ENCODE measurements around the gene KDM5B. TPM values are rescaled to one million over a fixed set of nuclear protein-coding genes. Genes with fewer than 3 reads are reported as not detected.

Gene KDM5B
- total RNA-seq, 1 experiment from 2014 or later: 83.6 TPM

GRCh38 chr1:202711949-202712635, 96.1 kb downstream of the KDM5B start:
- H3K27me3 ChIP-seq (ENCODE audit: control insufficient read depth, insufficient read depth, low read length): peaks cover 10% of the 10 kb centered on the region
- no peak overlapping the region for H3K4me3 ChIP-seq (ENCODE audit: low read depth in 2 of 2, low read length in 2 of 2)
- in situ Hi-C loops (cut with HindIII; ENCODE audit: low pct_unique_long_range_greater_than_20kb, low sequenced_read_pairs) (no loop called here), intact Hi-C loops (cut with micrococcal nuclease; ENCODE audit: unreplicated experiment) (loop anchor here (10.0 kb wide), 2 partner anchors 247 to 527 kb away; no protein-coding TSS in a partner anchor)
- ATAC-seq (no peak), DNase-seq (ENCODE audit: low read depth, low spot score) (no peak)
- no peaks in the 10 kb centered on the region for H3K9me3 ChIP-seq (ENCODE audit: control insufficient read depth, insufficient read depth, low read depth, low read length)
- H3K4me1 ChIP-seq (ENCODE audit: control insufficient read depth, insufficient read depth, low read length): no peaks in the 10 kb centered on the region
- ChIA-PET POLR2A (no interaction called here), CTCF (interaction anchor here (0.7 kb wide), 1 partner anchor 368 kb away, joined by 5 read pairs; no protein-coding TSS in a partner anchor)
- no peak overlapping the region for H3K27ac ChIP-seq (ENCODE audit: low read length)
- TF ChIP-seq POLR2AphosphoS5 (IDR thresholded peaks at IDR 0.05; ENCODE audit: low read depth, low read length) (no peak), REST (IDR thresholded peaks at IDR 0.05; ENCODE audit: insufficient read depth in 1 of 2, low read depth in 2 of 2, low read length in 1 of 2) (no peak), TCF7L2 (IDR thresholded peaks at IDR 0.05; ENCODE audit: low read depth, low read length) (no peak), SIN3A (IDR thresholded peaks at IDR 0.05; ENCODE audit: borderline replicate concordance, insufficient read depth, low read depth, low read length) (no peak), CTCF (IDR thresholded peaks at IDR 0.05) (no peak)
- no TSS peak for BruUV-seq (replicated peaks)
- H3K36me3 ChIP-seq (ENCODE audit: control insufficient read depth, insufficient read depth, low read length): no peaks in the 10 kb centered on the region

- Histone ChIP-seq H3K27me3 (ENCODE audit: control insufficient read depth, insufficient read depth, low read length) (peaks cover 16% of the 10 kb centered on the region), H3K36me3 (ENCODE audit: control insufficient read depth, insufficient read depth, low read length) (no peaks in the 10 kb centered on the region), H3K27ac (ENCODE audit: low read length) (no peak within 1 kb of the TSS), H3K9me3 (ENCODE audit: control insufficient read depth, insufficient read depth, low read depth, low read length) (no peaks in the 10 kb centered on the region), H3K4me3 (ENCODE audit: low read depth in 2 of 2, low read length in 2 of 2) (peak within 1 kb of the TSS; percentile 26 to 43), H3K4me1 (ENCODE audit: control insufficient read depth, insufficient read depth, low read length) (no peaks in the 10 kb centered on the region)
- intact Hi-C loops (cut with micrococcal nuclease; ENCODE audit: unreplicated experiment): loop anchor here (10.0 kb wide), 2 partner anchors 246 to 526 kb away; no protein-coding TSS in a partner anchor
- TF ChIP-seq REST (IDR thresholded peaks at IDR 0.05; ENCODE audit: insufficient read depth in 1 of 2, low read depth in 2 of 2, low read length in 1 of 2) (no peak), TCF7L2 (IDR thresholded peaks at IDR 0.05; ENCODE audit: low read depth, low read length) (no peak), SIN3A (IDR thresholded peaks at IDR 0.05; ENCODE audit: borderline replicate concordance, insufficient read depth, low read depth, low read length) (no peak), CTCF (IDR thresholded peaks at IDR 0.05) (no peak), POLR2AphosphoS5 (IDR thresholded peaks at IDR 0.05; ENCODE audit: low read depth, low read length) (no peak)
- ChIA-PET CTCF (interaction anchor here (0.6 to 1.1 kb wide), 4 partner anchors 9 to 11 kb away, joined by 3 to 8 read pairs (median 6); no protein-coding TSS in a partner anchor), POLR2A (no interaction called here)
- BruUV-seq (replicated peaks): no TSS peak
- in situ Hi-C loops (cut with HindIII; ENCODE audit: low pct_unique_long_range_greater_than_20kb, low sequenced_read_pairs): no loop called here
- peak; percentile 70 for ATAC-seq
- no peak for DNase-seq (ENCODE audit: low read depth, low spot score)
Measured at GRCh38 chr1:202710070-202711045, 97.9 kb downstream of the KDM5B start, which contains the start of gene SYT2. Gene SYT2 (minus strand): TSS chr1:202710454. CDS start chr1:202605772, 104,682 bp downstream.

All from Panc1 (cell line).